Measurements from ENCODE around the gene SASH1.
A peak's percentile ranks its signal among the peaks of the same experiment; 100 is the strongest.

The SASH1 gene

GRCh38 chr6:148548749-148549140 lies 206.1 kb downstream of the SASH1 start:
- DNase-seq (ENCODE audit: low read depth in 2 of 2): no peak

- DNase-seq (ENCODE audit: low read depth in 2 of 2): no peak
Observed at GRCh38 chr6:148550569-148550968, 207.9 kb downstream of the SASH1 start.

- DNase-seq (ENCODE audit: low read depth in 2 of 2): no peak
Observed at GRCh38 chr6:148551226-148551625, 208.6 kb downstream of the SASH1 start.

- no peak for DNase-seq (ENCODE audit: low read depth in 2 of 2)
Observed at GRCh38 chr6:148556410-148556809, 213.8 kb downstream of the SASH1 start.

GRCh38 chr6:148557796-148558321 lies 215.2 kb downstream of the SASH1 start:
- DNase-seq (ENCODE audit: low read depth in 2 of 2): no peak

- peak; percentile 34 to 57 for DNase-seq (ENCODE audit: low read depth in 2 of 2)
Observed at GRCh38 chr6:148559848-148560433, 217.3 kb downstream of the SASH1 start.

- no peak for DNase-seq (ENCODE audit: low read depth in 2 of 2)
Observed at GRCh38 chr6:148561629-148562028, 219.0 kb downstream of the SASH1 start.

- DNase-seq (ENCODE audit: low read depth in 2 of 2): no peak
Observed at GRCh38 chr6:148563066-148563465, 220.4 kb downstream of the SASH1 start.

GRCh38 chr6:148564494-148565035 lies 221.9 kb downstream of the SASH1 start:
- DNase-seq (ENCODE audit: low read depth in 2 of 2): no peak

- no peak for DNase-seq (ENCODE audit: low read depth in 2 of 2)
Observed at GRCh38 chr6:148565321-148565926, 222.8 kb downstream of the SASH1 start.

GRCh38 chr6:148565930-148566663 lies 223.5 kb downstream of the SASH1 start:
- DNase-seq (ENCODE audit: low read depth in 2 of 2): no peak

GRCh38 chr6:148566664-148567350 lies 224.2 kb downstream of the SASH1 start:
- DNase-seq (ENCODE audit: low read depth in 2 of 2): no peak

- no peak for DNase-seq (ENCODE audit: low read depth in 2 of 2)
Observed at GRCh38 chr6:148570456-148570855, 227.8 kb downstream of the SASH1 start.

- no peak for DNase-seq (ENCODE audit: low read depth in 2 of 2)
Observed at GRCh38 chr6:148572676-148573335, 230.2 kb downstream of the SASH1 start.

GRCh38 chr6:148573922-148574321 lies 231.3 kb downstream of the SASH1 start:
- no peak for DNase-seq (ENCODE audit: low read depth in 2 of 2)

- peak in 1 of 2 donors; percentile 33 for DNase-seq (ENCODE audit: low read depth in 2 of 2)
Observed at GRCh38 chr6:148577687-148578488, 235.2 kb downstream of the SASH1 start.

- DNase-seq (ENCODE audit: low read depth in 2 of 2): no peak
Observed at GRCh38 chr6:148578489-148578814, 235.8 kb downstream of the SASH1 start.

- DNase-seq (ENCODE audit: low read depth in 2 of 2): no peak
Observed at GRCh38 chr6:148578837-148579565, 236.4 kb downstream of the SASH1 start.

- DNase-seq (ENCODE audit: low read depth in 2 of 2): no peak
Observed at GRCh38 chr6:148580442-148580841, 237.8 kb downstream of the SASH1 start.

GRCh38 chr6:148583631-148584030 lies 241.0 kb downstream of the SASH1 start:
- no peak for DNase-seq (ENCODE audit: low read depth in 2 of 2)

All from stimulated activated CD4-positive, alpha-beta T cell treated with anti-CD3 and anti-CD28 coated beads, Interleukin-15, amount 100 ng/mL, for 48 hours (primary cell).